K562 (cell line): ENCODE results near the gene NME9. TPM values are rescaled to one million over a fixed set of nuclear protein-coding genes. Genes with fewer than 3 reads are reported as not detected.

Experiments
- ATAC-seq: fragments of 200-7000 bp; cut with Tn5 transposase; 3 replicates; pipeline ENCODE4 v1.9.1; 2020; ENCODE audit warnings: moderate library complexity
- BruUV-seq: library from RNA; stranded (reverse); fragments of 400-500 nt; replicated peaks from 2 replicates; lab custom pipeline; 2021; lab: Mats Ljungman, UMichigan
- CTCF ChIA-PET: fragments of 300-600 bp; formaldehyde crosslinking; extraction: SDS; loops from one replicate; lab custom pipeline; 2021; ENCODE audit warnings: low intra/inter-chr PET ratio; lab: Yijun Ruan, JAX
- POLR2A ChIA-PET: fragments of 300-600, 350-650 bp; sonication (Branson Sonifier 250); formaldehyde crosslinking; extraction: SDS; loops from one replicate; lab custom pipeline; 2021; ENCODE audit warnings: antibody characterized with exemption, inconsistent platforms; lab: Yijun Ruan, JAX
- DNase-seq, 4 experiments: peaks; one replicate each; pipeline versions ENCODE4 v3.0.0 to v3.0.0-alpha.2; 2011 to 2018; ENCODE audit warnings: low spot score in 3 of 4, mixed read lengths in 3 of 4; ENCODE audit errors: extremely low read depth in 1 of 4
- FAIRE-seq: peaks from 2 replicates; lab custom pipeline; 2011; peaks lifted over from hg19 to GRCh38; lab: Jason Lieb, UNC
- H2AFZ ChIP-seq: 2 replicates; pipeline ENCODE4 v1.6.0; 2011; ENCODE audit warnings: low read depth, low read length, control low read depth, inconsistent platforms
- H3K27ac ChIP-seq: fragments of 200-600 bp; 3 replicates; pipeline ENCODE4 v1.8.0; 2011; ENCODE audit warnings: low read depth, mild to moderate bottlenecking, control low read depth, inconsistent platforms, low read length, moderate library complexity, mixed read lengths; ENCODE audit errors: extremely low read depth
- H3K27me3 ChIP-seq, 2 experiments: fragments of 300-600 bp in 1 of 2; 2 replicates in 1 of 2; 3 replicates in 1 of 2; pipeline versions ENCODE4 v1.6.0 to v1.8.0; 2011; ENCODE audit warnings: inconsistent platforms in 2 of 2, low read length in 2 of 2, mild to moderate bottlenecking in 1 of 2, mixed read lengths in 1 of 2, moderate library complexity in 1 of 2; ENCODE audit not compliant: control insufficient read depth in 2 of 2, insufficient read depth in 2 of 2
- H3K36me3 ChIP-seq: fragments of 300-600 bp; 3 replicates; pipeline ENCODE4 v1.8.0; 2011; ENCODE audit warnings: mild to moderate bottlenecking, low read length, inconsistent platforms; ENCODE audit not compliant: control insufficient read depth, insufficient read depth
- H3K4me1 ChIP-seq, 2 experiments: fragments of 200-600 bp in 1 of 2; replicated peaks in 1 of 2; 2 replicates in 1 of 2; 3 replicates in 1 of 2; pipeline versions ENCODE4 v1.5.1 to v1.8.0; 2011; ENCODE audit warnings: inconsistent platforms in 2 of 2, low read length in 2 of 2, mild to moderate bottlenecking in 1 of 2, mixed read lengths in 1 of 2, moderate library complexity in 1 of 2; ENCODE audit not compliant: control insufficient read depth in 2 of 2, insufficient read depth in 2 of 2
- H3K4me2 ChIP-seq: 2 replicates; pipeline ENCODE4 v1.6.1; 2011; ENCODE audit warnings: low read length, control low read depth, inconsistent platforms, mixed read lengths; ENCODE audit not compliant: insufficient read depth
- H3K4me3 ChIP-seq: fragments of 200-600 bp; sonication (generic), shearing (Covaris generic); 2 replicates; pipeline ENCODE4 v1.5.1; 2016; ENCODE audit warnings: control low read depth, inconsistent platforms
- H3K79me2 ChIP-seq: fragments of 200-600 bp; 3 replicates; pipeline ENCODE4 v1.8.0; 2011; ENCODE audit warnings: low read length, inconsistent platforms; ENCODE audit not compliant: control insufficient read depth, insufficient read depth
- H3K9ac ChIP-seq, 2 experiments: 2 replicates each; pipeline versions ENCODE4 v1.6.0 to v1.6.1; 2011; ENCODE audit warnings: low read depth in 2 of 2, low read length in 2 of 2, control low read depth in 1 of 2, inconsistent platforms in 1 of 2, mild to moderate bottlenecking in 1 of 2, mixed read lengths in 1 of 2; ENCODE audit not compliant: insufficient read depth in 1 of 2
- H3K9me1 ChIP-seq: one replicate; pipeline ENCODE4 v1.6.0; 2011; ENCODE audit warnings: inconsistent platforms, mild to moderate bottlenecking, low read length, moderate library complexity; ENCODE audit not compliant: control insufficient read depth, insufficient read depth
- H3K9me3 ChIP-seq: replicated peaks from 2 replicates; pipeline ENCODE4 v1.5.1; 2011; ENCODE audit warnings: low read depth, low read length, inconsistent platforms; ENCODE audit not compliant: control insufficient read depth, insufficient read depth
- H4K20me1 ChIP-seq: replicated peaks from 2 replicates; pipeline ENCODE4 v1.6.1; 2011; ENCODE audit warnings: low read length, inconsistent platforms, mixed read lengths; ENCODE audit not compliant: control insufficient read depth, insufficient read depth
- BACH1 ChIP-seq: fragments of 200-800 bp; sonication (Bioruptor generic); IDR thresholded peaks from 2 replicates; pipeline ENCODE4 v1.6.1; 2016; ENCODE audit warnings: missing genetic modification characterization, missing compliant biosample characterization
- BRCA1 ChIP-seq, 2 experiments: fragments of 450-650 bp in 1 of 2; sonication (generic) in 1 of 2; formaldehyde crosslinking in 1 of 2; IDR thresholded peaks; 2 replicates each; pipeline versions ENCODE4 v1.5.0 to v1.6.1; 2017 to 2020; ENCODE audit warnings: mild to moderate bottlenecking in 1 of 2, missing genetic modification reagents in 1 of 2
- CEBPG ChIP-seq, 3 experiments: fragments of 200-800 bp in 1 of 3; sonication (Bioruptor generic) in 1 of 3; sonication (generic) in 1 of 3; formaldehyde crosslinking in 1 of 3; IDR thresholded peaks in 2 of 3; conservative IDR thresholded peaks in 1 of 3; 2 replicates each; pipeline versions ENCODE4 v1.6.1 to v1.8.0; 2016 to 2022; ENCODE audit warnings: missing compliant biosample characterization in 2 of 3, missing genetic modification characterization in 2 of 3, mild to moderate bottlenecking in 1 of 3, missing genetic modification reagents in 1 of 3
- GABPA ChIP-seq: fragments of 200-800 bp; sonication (Bioruptor generic); conservative IDR thresholded peaks from 2 replicates; pipeline ENCODE4 v1.6.1; 2016; ENCODE audit warnings: low read depth, missing genetic modification characterization, missing compliant biosample characterization
- KHSRP ChIP-seq: fragments of 450-650 bp; IDR thresholded peaks from 2 replicates; pipeline ENCODE4 v1.6.1; 2017
- KLF1 ChIP-seq: fragments of 450-650 bp; IDR thresholded peaks from 2 replicates; pipeline ENCODE4 v1.6.1; 2016; ENCODE audit warnings: missing genetic modification characterization, missing compliant biosample characterization
- PTTG1 ChIP-seq: fragments of 450-650 bp; IDR thresholded peaks from 2 replicates; pipeline ENCODE4 v1.6.1; 2016; ENCODE audit warnings: low read depth, mild to moderate bottlenecking, missing genetic modification characterization, missing compliant biosample characterization
- RFX7 ChIP-seq: fragments of 250-450 bp; sonication (Bioruptor Pico); IDR thresholded peaks from 2 replicates; pipeline ENCODE4 v1.5.1; 2021; ENCODE audit warnings: mild to moderate bottlenecking
- TBP ChIP-seq: optimal IDR thresholded peaks from 2 replicates; pipeline ENCODE3; 2011; ENCODE audit warnings: low read depth, low read length, improper control_type of control experiment
- ZBTB2 ChIP-seq: fragments of 450-650 bp; IDR thresholded peaks from 2 replicates; pipeline ENCODE4 v1.6.1; 2016; ENCODE audit warnings: antibody characterized with exemption
- ZNF274 ChIP-seq: IDR thresholded peaks from 2 replicates; pipeline ENCODE4 v1.6.1; 2011; ENCODE audit warnings: low read depth, mild to moderate bottlenecking, low read length, moderate library complexity, borderline replicate concordance
- ZNF280A ChIP-seq: fragments of 450-650 bp; IDR thresholded peaks from 2 replicates; pipeline ENCODE4 v1.6.1; 2018; ENCODE audit warnings: mild to moderate bottlenecking, low read depth; ENCODE audit not compliant: partially characterized antibody
- ZNF384 ChIP-seq: IDR thresholded peaks from 2 replicates; pipeline ENCODE4 v1.6.1; 2012; ENCODE audit warnings: low read depth, low read length, improper control_type of control experiment
- WGBS: fragments of 100-300 bp; shearing (Covaris generic); methylation state at CpG from one replicate; pipeline ENCODE4 v1.1.6; 2016; ENCODE audit warnings: low coverage, mixed read lengths; ENCODE audit not compliant: insufficient coverage; ENCODE audit errors: missing lambda C conversion rate; 5-methylcytosine and 5-hydroxymethylcytosine counted together
- in situ Hi-C: fragments of 300-500 bp; cut with MboI; formaldehyde crosslinking; loops from 4 replicates; pipeline ENCODE4 v1.15.0; 2018; ENCODE audit warnings: inconsistent platforms, mixed read lengths
- intact Hi-C: fragments of 100-400 bp; cut with micrococcal nuclease; formaldehyde crosslinking; loops from 2 replicates; pipeline ENCODE4 v1.14.2; 2022
- polyA plus RNA-seq, 8 experiments: library from polyadenylated mRNA; depleted of rRNA in 4 of 8; stranded (reverse) in 5 of 8; unstranded in 3 of 8; fragments of >200 nt; fragmentation: Nextera tagmentation in 2 of 8; fragmentation: Illumina TruSeq in 1 of 8; extraction: Ambion mirVana in 2 of 8; extraction: Trizol in 1 of 8; gene quantifications; 2 replicates each; pipeline versions ENCODE4 v1.2.1 to v1.2.3, GENCODE V29; 2011 to 2014; ENCODE audit warnings: inconsistent platforms in 1 of 8, missing spikeins in 1 of 8
- total RNA-seq, 7 experiments: library from RNA; depleted of rRNA in 6 of 7; stranded (reverse); fragments of >200 nt in 6 of 7; fragmentation: Illumina TruSeq in 2 of 7; extraction: Trizol in 2 of 7; gene quantifications; 2 replicates each; pipeline versions ENCODE4 v1.2.1 to v1.2.3, GENCODE V29; 2011 to 2021; ENCODE audit warnings: low replicate concordance in 1 of 7

The NME9 gene
- total and polyA plus RNA-seq, 9 of the 15 experiments (the other 6 are each of a cell fraction or from before 2014, with no cell fraction given) = 0.05 to 0.15 (median 0.13) TPM; not detected in 6

- Histone ChIP-seq H3K4me1 (no peaks in the 10 kb centered on the region), H3K36me3 (peaks cover 37% of the 10 kb centered on the region; the same call in 2 of the 3 replicates), H3K9ac (no peak overlapping the region), H3K79me2 (no peaks in the 10 kb centered on the region), H3K9me1 (no peaks in the 10 kb centered on the region), H2AFZ (no peak overlapping the region), H3K27me3 (no peaks in the 10 kb centered on the region), H3K4me3 (no peak overlapping the region), H3K9me3 (no peaks in the 10 kb centered on the region), H3K4me2 (no peak overlapping the region), H4K20me1 (no peaks in the 10 kb centered on the region), H3K27ac (no peak overlapping the region)
- CTCF ChIA-PET = no interaction called here
- FAIRE-seq (no peak), DNase-seq (no peak), ATAC-seq (no peak)
- in situ Hi-C loops (no loop called here), intact Hi-C loops (no loop called here)
- POLR2A ChIA-PET = no interaction called here
- BruUV-seq = no TSS peak
- no peak for TF ChIP-seq TBP
- TF ChIP-seq PTTG1 (tag) = no peak
- no peak for TF ChIP-seq KLF1 (tag)
- TF ChIP-seq BACH1 (tag) = no peak
- TF ChIP-seq KHSRP = no peak
- WGBS = 100% methylated on average over 2 of the region's 2 CpGs
These were observed 46.8 kb downstream of the NME9 start for GRCh38 chr3:138282836-138283235.

GRCh38 chr3:138281561-138281960 is 48.1 kb downstream of the NME9 start:
- Histone ChIP-seq H3K9me1 (no peaks in the 10 kb centered on the region), H3K79me2 (no peaks in the 10 kb centered on the region), H2AFZ (no peak overlapping the region), H3K9me3 (no peaks in the 10 kb centered on the region), H3K27me3 (no peaks in the 10 kb centered on the region), H3K27ac (no peak overlapping the region), H3K4me3 (no peak overlapping the region), H3K9ac (no peak overlapping the region), H3K36me3 (peaks cover 30% of the 10 kb centered on the region; the same call in 2 of the 3 replicates), H3K4me1 (no peaks in the 10 kb centered on the region), H4K20me1 (no peaks in the 10 kb centered on the region), H3K4me2 (no peak overlapping the region)
- WGBS = 93% methylated on average over 3 of the region's 3 CpGs
- FAIRE-seq = no peak
- in situ Hi-C loops = no loop called here
- ChIA-PET CTCF (no interaction called here), POLR2A (no interaction called here)
- no peak for ATAC-seq
- intact Hi-C loops = no loop called here
- DNase-seq = no peak
- BruUV-seq = no TSS peak
- TF ChIP-seq RFX7 (CRISPR knock-in tag) (no peak), TBP (no peak), CEBPG (CRISPR knock-in tag; IDR thresholded peaks at IDR 0.05) (no peak), CEBPG (tag; conservative IDR thresholded peaks at IDR 0.05 in 1 of 2, IDR thresholded peaks at IDR 0.05 in 1 of 2) (no peak), ZNF384 (no peak), ZBTB2 (no peak), GABPA (tag) (no peak), ZNF274 (no peak), BRCA1 (IDR thresholded peaks at IDR 0.05) (no peak), BRCA1 (CRISPR knock-in tag; IDR thresholded peaks at IDR 0.05) (no peak), ZNF280A (no peak)
